Renal cortical epithelial cell (primary cell): ENCODE results near the gene AGBL5. TPM values are rescaled to one million over a fixed set of nuclear protein-coding genes. Genes with fewer than 3 reads are reported as not detected.
A peak's percentile ranks its signal among the peaks of the same experiment; 100 is the strongest.

Source experiments
- DNase-seq: peaks from one replicate; pipeline ENCODE4 v3.0.0-alpha.2; 2011; ENCODE audit warnings: low read depth
- total RNA-seq: library from RNA; depleted of rRNA; stranded (reverse); fragments of >200 nt; gene quantifications from 2 replicates; pipeline ENCODE4 v1.2.3, GENCODE V29; 2014

AGBL5 gene
- total RNA-seq, 1 donor from 2014 or later, result 35.0 TPM

DNA sequence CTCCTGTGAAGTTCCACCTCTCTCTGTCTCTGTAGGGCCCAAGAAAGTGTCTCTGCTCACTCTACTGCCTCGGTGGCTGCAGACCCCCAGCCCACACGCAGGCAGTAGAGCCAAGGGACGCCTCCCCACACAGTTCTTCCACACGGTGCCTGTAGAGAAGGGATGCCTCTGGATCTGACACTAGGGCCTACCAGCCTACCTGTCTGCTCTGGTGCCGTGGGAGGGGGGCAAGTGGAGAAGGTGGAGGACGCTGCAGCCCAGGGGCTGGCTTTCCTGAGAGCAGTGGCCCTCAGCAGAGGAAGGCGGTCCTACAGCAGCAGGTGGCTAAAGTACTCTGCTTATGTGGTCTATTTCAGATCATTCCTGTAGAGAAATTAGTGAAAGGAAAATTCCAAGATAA, 27.7 kb upstream of the AGBL5 start:
- DNase-seq, result no peak

DNA sequence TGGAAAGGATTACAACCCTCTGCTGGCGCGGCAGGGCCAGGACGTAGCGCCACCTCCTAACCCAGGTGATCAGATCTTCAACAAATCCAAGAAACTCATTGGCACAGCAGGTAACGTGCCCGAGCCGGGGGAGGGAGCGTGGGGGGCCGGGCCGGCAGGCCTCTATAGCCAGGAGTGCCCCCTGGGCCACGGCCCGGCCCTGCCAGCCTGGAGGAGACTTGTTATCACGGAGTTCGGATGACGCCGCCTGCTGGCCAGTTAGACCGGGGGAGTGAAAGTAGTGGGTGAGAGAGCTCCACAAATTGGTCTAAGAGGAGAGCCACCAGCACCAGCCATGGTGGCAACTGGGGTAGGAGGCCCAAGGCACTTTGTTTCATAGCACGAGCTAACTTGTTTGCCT, 27.3 kb upstream of the AGBL5 start:
- DNase-seq, result no peak

GRCh38 chr2:27024812-27025211, 26.7 kb upstream of the AGBL5 start:
- DNase-seq, result no peak

GRCh38 chr2:27025281-27025800, 26.1 kb upstream of the AGBL5 start:
- no peak for DNase-seq

- no peak for DNase-seq
Measured at GRCh38 chr2:27025861-27026851, 25.3 kb upstream of the AGBL5 start.

GRCh38 chr2:27027211-27027651, 24.2 kb upstream of the AGBL5 start:
- no peak for DNase-seq

DNA sequence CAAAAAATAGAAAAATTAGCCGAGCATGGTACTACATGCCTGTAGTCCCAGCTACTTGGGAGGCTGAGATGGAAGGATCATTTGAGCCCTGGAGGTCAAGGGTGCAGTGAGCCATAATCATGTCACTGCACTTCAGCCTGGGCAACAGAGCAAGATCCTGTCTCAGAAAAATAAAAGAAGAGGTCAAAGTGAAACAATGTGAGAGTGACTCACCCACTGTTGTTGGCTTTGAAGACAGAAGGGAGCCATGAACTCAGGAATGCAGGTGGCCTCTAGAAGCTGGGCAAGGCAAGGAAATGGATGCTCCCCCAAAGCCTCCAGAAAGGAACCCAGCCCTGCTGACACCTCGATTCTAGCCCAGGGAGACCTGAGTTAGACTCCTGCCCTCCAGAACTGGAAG, 22.4 kb upstream of the AGBL5 start:
- DNase-seq, result peak; percentile 45

- peak; percentile 72 for DNase-seq
Measured at GRCh38 chr2:27032495-27033252, 18.8 kb upstream of the AGBL5 start, which contains the start of gene TMEM214. TSS of gene TMEM214 (plus strand) at chr2:27032965. CDS start at chr2:27033016, 51 bp downstream.

DNA sequence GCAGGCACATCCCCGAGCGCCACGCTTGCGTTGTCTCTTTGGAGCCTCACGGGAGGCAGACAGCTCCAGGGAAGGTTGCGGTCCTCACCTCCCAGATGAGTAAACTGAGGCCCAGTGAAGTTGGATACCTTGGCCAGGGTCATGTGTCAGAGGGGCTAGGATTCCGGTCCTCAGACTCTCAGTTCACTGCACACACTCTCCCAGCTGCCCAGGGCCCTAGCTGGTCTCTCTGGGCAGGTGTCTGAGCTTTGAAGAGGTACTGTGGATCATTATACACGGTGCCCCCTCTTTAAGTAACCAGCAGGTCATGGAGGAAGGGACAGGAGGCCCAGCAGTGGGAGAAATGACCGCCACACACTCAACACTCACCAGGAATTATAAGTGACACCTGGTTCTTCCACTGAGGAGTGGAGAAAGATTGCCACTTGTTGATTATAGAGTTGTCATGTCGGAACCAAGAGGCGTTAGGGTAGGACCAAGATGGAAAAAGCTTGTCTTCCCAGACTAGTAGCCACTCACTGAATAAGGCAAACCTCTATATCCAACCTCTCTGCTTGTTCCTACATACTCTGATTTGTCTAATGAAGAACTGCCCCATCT, 18.1 kb upstream of the AGBL5 start:
- no peak for DNase-seq

- DNase-seq, result no peak
Measured at GRCh38 chr2:27038012-27038411, 13.5 kb upstream of the AGBL5 start.

- DNase-seq, result no peak
Measured at GRCh38 chr2:27038631-27039339, 12.7 kb upstream of the AGBL5 start.

- DNase-seq, result no peak
Measured at GRCh38 chr2:27039426-27039825, 12.0 kb upstream of the AGBL5 start.

DNA sequence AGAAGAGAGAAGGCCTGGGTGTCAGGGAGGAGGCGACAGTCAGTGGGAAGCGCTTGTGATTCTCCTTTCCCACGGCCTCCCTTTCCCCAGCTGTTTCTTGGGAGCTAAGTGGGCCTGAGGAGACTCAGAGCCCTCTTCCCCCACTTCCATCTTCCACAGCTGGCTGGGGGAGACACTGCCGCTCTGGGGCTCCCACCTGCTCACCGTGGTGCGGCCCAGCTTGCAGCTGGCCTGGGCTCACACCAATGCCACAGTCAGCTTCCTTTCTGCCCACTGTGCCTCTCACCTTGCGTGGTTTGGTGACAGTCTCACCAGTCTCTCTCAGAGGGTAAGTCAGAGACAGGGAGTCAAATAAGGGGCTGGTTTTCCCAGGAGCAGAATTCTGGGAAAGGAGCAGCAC, 11.6 kb upstream of the AGBL5 start:
- no peak for DNase-seq

DNA sequence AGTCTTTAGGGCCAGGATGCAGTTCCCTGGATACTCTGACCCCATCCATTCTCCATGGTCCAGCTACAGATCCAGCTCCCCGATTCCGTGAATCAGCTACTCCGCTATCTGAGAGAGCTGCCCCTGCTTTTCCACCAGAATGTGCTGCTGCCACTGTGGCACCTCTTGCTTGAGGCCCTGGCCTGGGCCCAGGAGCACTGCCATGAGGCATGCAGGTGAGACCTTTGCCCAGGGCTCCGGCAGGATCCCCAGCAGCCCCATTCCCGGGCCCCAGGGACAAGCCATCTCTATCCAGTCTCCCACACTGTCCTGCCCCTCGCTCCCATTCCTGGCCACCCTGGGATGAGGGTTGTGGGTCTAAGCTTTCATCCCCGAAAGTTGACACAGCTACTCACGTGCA, 11.2 kb upstream of the AGBL5 start:
- DNase-seq, result no peak

DNA sequence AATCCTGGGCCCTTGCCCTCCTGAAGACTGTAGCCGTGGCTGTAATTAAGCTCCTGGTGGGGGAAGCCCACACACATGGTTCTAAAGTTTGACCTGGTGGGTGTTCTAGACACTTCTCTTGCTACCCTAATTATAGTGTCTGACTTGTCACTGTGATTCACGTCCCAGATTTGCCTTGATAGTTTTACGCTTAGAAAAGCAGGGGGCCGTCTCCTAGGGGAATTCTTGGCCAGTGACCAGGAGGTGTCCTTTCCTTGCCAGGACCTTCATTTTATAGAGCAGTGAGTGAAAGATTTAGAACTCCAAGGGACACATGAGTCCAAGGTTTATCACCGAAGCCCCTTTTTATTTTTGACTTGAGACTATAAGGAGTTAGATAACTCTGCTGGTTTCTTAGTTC, 9.7 kb upstream of the AGBL5 start:
- DNase-seq, result peak; percentile 50

DNA sequence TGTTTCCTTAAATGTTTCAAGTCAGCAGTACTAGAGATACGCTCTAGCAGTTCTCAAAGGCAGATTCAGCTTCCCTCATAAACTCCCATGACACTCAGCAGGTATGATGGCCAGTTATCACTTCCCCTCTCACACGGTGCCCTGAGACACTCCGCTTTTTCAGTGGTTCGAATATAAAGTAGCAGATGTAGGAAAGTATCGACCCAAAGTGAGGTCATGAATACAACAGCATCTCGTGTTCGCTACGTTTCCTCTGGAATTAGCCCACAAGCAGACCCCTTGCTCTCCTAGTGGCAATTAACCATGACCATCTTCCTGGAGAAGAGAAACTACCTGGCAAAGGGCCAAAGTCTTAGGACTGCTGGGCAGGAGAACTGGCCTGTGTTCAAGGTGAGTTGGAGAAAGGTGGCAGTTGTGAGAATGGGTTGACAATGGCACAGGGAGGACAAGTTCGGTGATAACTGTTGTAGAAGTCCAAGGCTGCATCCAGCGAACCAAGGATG, 9.3 kb upstream of the AGBL5 start:
- DNase-seq, result peak; percentile 33

DNA sequence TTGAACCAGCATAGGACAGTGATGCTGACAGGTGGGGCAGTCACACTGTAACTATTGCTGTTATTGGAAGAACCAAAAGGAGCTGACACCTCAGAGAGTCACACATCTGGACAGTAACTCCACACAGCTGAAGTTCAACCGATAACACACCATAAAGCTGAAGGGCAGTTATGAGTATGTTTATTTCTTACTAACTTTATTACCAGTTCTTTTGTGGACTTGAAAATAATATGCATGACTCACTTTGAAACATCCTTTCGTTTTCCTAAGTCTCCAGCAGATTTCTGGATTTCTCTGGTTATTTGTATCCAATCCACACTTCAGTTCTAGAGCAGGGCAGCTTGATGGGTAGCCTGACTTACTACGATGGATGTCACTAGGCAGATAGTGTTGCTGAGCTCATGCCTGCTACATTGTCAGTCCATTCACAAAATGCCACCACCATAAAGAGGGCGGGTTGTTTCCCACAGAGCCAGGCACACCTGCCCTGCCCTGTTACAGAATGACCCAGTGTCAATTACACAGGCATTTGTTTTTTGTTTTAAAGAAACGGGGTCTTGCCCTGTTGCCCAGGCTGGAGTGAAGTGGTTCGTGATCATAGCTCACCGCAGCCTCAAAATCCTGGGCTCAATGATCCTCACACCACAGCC, 8.4 kb upstream of the AGBL5 start:
- DNase-seq, result no peak

GRCh38 chr2:27049422-27050280, 1.8 kb upstream of the AGBL5 start:
- DNase-seq, result no peak

DNA sequence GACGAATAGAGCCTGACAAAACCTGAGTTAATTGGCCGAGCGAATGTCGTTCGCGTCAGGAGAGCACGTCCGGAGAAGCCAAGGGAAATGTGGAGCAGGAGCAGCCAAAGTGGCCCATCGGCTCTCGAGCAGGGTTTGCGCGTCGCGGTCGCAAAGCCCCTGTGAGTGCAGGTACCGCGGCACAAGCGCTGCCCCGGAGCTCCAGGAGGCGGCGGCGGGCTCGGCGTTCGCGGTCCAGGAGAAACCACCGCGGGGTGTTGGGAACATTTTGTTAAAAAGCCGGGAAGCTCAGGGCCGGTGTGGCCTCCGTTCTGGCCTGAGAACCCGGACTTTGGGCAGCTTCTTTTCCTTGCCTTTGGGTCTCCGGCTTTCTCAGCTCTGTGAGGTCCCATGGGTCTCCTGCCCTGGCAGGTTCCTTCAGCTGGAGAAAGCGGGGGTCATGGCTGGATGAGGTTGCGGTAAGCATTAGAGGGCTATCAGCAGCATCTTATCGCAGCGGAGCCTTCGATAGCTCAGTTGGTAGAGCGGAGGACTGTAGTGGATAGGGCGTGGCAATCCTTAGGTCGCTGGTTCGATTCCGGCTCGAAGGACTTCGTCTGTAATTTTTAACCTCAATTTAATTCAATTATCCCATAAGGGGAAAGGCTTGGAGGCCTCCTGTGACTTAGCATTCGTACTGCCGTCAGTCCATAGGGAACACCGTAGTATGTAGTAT, 1.0 kb upstream of the AGBL5 start:
- DNase-seq, result peak; percentile 89
